ENCODE measurements around the gene CAPN10. TPM values are rescaled to one million over a fixed set of nuclear protein-coding genes. Genes with fewer than 3 reads are reported as not detected.
A peak's percentile ranks its signal among the peaks of the same experiment; 100 is the strongest.

CAPN10 gene
- total RNA-seq, 1 donor from 2014 or later, result 62.7 TPM

GRCh38 chr2:240601831-240602160 lies 15.3 kb downstream of the CAPN10 start:
- Mint-ChIP-seq H3K4me3 (no peak overlapping the region), H3K36me3 (ENCODE audit: low read depth) (no peaks in the 10 kb centered on the region), H3K9me3 (no peaks in the 10 kb centered on the region), H3K4me1 (peaks cover 7% of the 10 kb centered on the region), H3K27me3 (ENCODE audit: low read depth) (no peaks in the 10 kb centered on the region), H3K27ac (ENCODE audit: unreplicated experiment) (no peak overlapping the region)
- DNase-seq (ENCODE audit: low read depth, low spot score), result no peak
- TF ChIP-seq CTCF (conservative IDR thresholded peaks at IDR 0.05), result no peak

- H3K27me3 Mint-ChIP-seq (ENCODE audit: low read depth), result no peaks in the 10 kb centered on the region
- peaks cover 7% of the 10 kb centered on the region for H3K4me1 Mint-ChIP-seq
- no peak for DNase-seq (ENCODE audit: low read depth, low spot score)
- no peaks in the 10 kb centered on the region for H3K36me3 Mint-ChIP-seq (ENCODE audit: low read depth)
- no peak overlapping the region for H3K27ac Mint-ChIP-seq (ENCODE audit: unreplicated experiment)
- H3K4me3 Mint-ChIP-seq, result no peak overlapping the region
- H3K9me3 Mint-ChIP-seq, result no peaks in the 10 kb centered on the region
- TF ChIP-seq CTCF (conservative IDR thresholded peaks at IDR 0.05), result no peak
Measured at GRCh38 chr2:240602266-240603050, 15.9 kb downstream of the CAPN10 start.

- H3K9me3 Mint-ChIP-seq, result no peaks in the 10 kb centered on the region
- DNase-seq (ENCODE audit: low read depth, low spot score), result no peak
- no peaks in the 10 kb centered on the region for H3K27me3 Mint-ChIP-seq (ENCODE audit: low read depth)
- peaks cover 7% of the 10 kb centered on the region for H3K4me1 Mint-ChIP-seq
- TF ChIP-seq CTCF (conservative IDR thresholded peaks at IDR 0.05), result no peak
- no peak overlapping the region for H3K4me3 Mint-ChIP-seq
- no peaks in the 10 kb centered on the region for H3K36me3 Mint-ChIP-seq (ENCODE audit: low read depth)
- no peak overlapping the region for H3K27ac Mint-ChIP-seq (ENCODE audit: unreplicated experiment)
Measured at GRCh38 chr2:240603081-240603835, 16.7 kb downstream of the CAPN10 start.

GRCh38 chr2:240603846-240604245 lies 17.3 kb downstream of the CAPN10 start:
- Mint-ChIP-seq H3K4me1 (peaks cover 7% of the 10 kb centered on the region), H3K4me3 (no peak overlapping the region), H3K27ac (ENCODE audit: unreplicated experiment) (no peak overlapping the region), H3K36me3 (ENCODE audit: low read depth) (no peaks in the 10 kb centered on the region), H3K9me3 (no peaks in the 10 kb centered on the region), H3K27me3 (ENCODE audit: low read depth) (no peaks in the 10 kb centered on the region)
- no peak for DNase-seq (ENCODE audit: low read depth, low spot score)
- TF ChIP-seq CTCF (conservative IDR thresholded peaks at IDR 0.05), result no peak

- TF ChIP-seq CTCF (conservative IDR thresholded peaks at IDR 0.05), result peak; percentile 59
- peak; percentile 48 for DNase-seq (ENCODE audit: low read depth, low spot score)
- H3K27ac Mint-ChIP-seq (ENCODE audit: unreplicated experiment), result no peak overlapping the region
Measured at GRCh38 chr2:240604291-240604938, 17.9 kb downstream of the CAPN10 start.

More at GRCh38 chr2:240604291-240604938, 17.9 kb downstream of the CAPN10 start:
- H3K9me3 Mint-ChIP-seq, result no peaks in the 10 kb centered on the region
- peak overlapping the region; percentile 27 for H3K4me3 Mint-ChIP-seq
- H3K27me3 Mint-ChIP-seq (ENCODE audit: low read depth), result no peaks in the 10 kb centered on the region
- H3K36me3 Mint-ChIP-seq (ENCODE audit: low read depth), result no peaks in the 10 kb centered on the region
- peaks cover 7% of the 10 kb centered on the region for H3K4me1 Mint-ChIP-seq

Measured in neural crest cell (in vitro differentiated cells).